Fibroblast of the aortic adventitia (primary cell): ENCODE data around the gene MAP3K12. TPM values are rescaled to one million over a fixed set of nuclear protein-coding genes. Genes with fewer than 3 reads are reported as not detected.

Experiments used
- DNase-seq: peaks from one replicate; pipeline ENCODE4 v3.0.0-alpha.2; 2010; ENCODE audit warnings: low read depth
- H3K4me3 ChIP-seq: 2 replicates; pipeline ENCODE4 v1.5.1; 2011; ENCODE audit warnings: low read depth, mild to moderate bottlenecking, control low read depth, low read length, moderate library complexity
- total RNA-seq: library from RNA; depleted of rRNA; stranded (reverse); fragments of >200 nt; gene quantifications from 2 replicates; pipeline ENCODE4 v1.2.3, GENCODE V29; 2012; ENCODE audit warnings: low replicate concordance
- TF ChIP-seq, protein P1 (sequence below): IDR thresholded peaks from 2 replicates; pipeline ENCODE4 v1.5.1; 2011; ENCODE audit warnings: mild to moderate bottlenecking, low read length, control low read depth, inconsistent platforms; ENCODE audit not compliant: insufficient read depth

MAP3K12 gene
- total RNA-seq, 1 donor = 32.1 TPM

DNA sequence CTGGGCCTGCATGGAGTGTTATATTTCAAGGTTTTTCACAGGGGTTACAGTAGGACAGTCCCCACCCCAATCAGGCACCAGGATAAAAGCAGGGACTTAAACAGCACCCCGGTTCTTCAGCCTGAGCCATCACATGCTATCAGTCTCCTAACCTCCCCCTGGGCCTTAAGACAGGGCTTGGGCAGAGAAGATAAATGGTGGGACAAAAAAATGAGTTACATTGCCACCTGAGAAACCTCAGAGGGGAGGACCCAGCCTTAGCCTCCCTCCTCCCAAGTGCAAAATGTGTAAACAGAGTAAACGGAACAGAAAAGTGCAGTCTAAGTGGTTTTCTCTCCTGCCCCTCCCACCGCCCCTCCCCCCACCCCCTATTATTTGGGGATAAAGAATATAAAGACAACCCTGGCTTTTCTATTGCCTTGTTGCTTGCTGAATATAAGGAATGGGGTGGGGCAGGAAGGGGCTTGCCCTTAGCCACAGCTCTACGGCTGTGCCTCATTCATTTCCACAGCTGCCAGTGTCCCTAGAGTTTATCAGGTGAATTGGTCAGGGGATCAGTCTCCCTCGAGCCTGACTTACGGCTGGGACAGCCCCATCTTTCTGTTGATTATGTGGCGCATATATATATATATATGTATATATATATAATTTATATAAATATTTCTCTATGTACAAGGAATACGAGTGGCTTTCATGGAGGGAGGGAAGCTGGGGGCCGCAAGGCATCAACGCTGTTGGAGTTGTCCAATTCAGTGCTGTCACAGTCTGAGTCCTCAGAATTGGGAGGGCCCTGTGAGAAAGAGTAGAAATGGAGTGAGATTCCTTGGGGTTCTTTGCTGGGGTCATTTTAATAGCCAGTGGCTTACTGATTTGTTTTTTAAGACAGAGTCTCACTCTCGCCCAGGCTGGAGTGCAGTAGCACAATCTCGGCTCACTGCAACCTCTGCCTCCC is 18.5 kb downstream of the MAP3K12 start:
- DNase-seq = no peak
- H3K4me3 ChIP-seq = no peak overlapping the region
- TF ChIP-seq, protein P1, sequence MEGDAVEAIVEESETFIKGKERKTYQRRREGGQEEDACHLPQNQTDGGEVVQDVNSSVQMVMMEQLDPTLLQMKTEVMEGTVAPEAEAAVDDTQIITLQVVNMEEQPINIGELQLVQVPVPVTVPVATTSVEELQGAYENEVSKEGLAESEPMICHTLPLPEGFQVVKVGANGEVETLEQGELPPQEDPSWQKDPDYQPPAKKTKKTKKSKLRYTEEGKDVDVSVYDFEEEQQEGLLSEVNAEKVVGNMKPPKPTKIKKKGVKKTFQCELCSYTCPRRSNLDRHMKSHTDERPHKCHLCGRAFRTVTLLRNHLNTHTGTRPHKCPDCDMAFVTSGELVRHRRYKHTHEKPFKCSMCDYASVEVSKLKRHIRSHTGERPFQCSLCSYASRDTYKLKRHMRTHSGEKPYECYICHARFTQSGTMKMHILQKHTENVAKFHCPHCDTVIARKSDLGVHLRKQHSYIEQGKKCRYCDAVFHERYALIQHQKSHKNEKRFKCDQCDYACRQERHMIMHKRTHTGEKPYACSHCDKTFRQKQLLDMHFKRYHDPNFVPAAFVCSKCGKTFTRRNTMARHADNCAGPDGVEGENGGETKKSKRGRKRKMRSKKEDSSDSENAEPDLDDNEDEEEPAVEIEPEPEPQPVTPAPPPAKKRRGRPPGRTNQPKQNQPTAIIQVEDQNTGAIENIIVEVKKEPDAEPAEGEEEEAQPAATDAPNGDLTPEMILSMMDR = no peak

DNA sequence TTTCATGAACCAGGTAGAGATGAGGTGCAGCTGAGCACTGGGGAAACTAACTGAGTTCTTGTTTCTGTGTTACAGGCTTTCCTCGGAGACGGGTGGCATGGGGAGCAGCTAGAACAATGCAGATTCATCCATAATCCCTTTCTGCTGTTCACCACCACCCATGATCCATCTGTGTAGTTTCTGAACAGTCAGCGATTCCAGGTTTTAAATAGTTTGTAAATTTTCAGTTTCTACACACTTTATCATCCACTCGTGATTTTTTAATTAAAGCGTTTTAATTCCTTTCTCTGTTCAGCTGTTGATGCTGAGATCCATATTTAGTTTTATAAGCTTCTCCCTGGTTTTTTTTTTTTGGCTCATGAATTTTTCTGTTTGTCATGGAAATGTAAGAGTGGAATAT is 19.9 kb downstream of the MAP3K12 start:
- no peak overlapping the region for H3K4me3 ChIP-seq
- DNase-seq = no peak
- TF ChIP-seq, protein P1 = no peak

DNA sequence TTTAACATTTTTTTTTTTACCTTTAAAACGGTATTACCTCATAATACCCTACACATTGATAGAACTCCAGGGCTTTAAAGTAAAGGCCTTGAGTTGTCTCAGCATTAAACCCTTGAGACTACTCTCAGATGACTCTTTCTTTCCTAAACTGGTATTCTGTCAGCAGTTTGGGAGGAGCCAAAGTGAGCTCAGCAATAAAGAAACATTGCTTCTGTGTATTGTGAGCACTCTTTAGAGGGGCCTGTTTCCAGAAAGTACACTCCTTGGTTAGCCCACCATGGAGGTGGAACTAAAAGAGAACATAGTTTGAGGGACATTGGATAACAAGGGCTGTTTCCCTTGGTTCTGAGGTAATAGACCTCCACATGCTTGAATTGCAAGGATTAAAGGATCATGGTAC is 20.4 kb downstream of the MAP3K12 start:
- TF ChIP-seq, protein P1 = no peak
- DNase-seq = peak; percentile 34
- H3K4me3 ChIP-seq = no peak overlapping the region

DNA sequence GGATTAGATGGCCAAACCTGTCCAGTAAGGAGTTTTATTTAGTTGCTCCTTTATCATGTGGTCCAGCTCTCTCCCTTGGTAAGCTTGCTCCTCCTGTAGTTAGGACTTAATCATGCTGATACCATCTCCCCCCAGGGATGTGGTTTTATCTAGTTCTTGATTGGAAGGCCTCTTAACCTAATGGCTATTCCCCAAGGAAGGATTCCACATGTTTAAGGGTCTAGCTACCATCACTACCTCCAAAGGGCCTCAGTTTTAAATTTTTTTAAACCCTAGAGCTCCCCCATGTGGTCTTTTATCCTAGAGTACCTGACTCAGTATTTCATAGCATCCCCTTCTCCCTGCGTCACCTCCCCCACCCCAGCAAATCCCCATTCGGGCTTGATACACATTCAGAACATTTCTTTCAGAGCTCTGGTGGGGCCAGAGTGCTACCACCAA is 22.5 kb downstream of the MAP3K12 start:
- TF ChIP-seq, protein P1 = peak; percentile 19
- peak; percentile 51 for DNase-seq
- no peak overlapping the region for H3K4me3 ChIP-seq

DNA sequence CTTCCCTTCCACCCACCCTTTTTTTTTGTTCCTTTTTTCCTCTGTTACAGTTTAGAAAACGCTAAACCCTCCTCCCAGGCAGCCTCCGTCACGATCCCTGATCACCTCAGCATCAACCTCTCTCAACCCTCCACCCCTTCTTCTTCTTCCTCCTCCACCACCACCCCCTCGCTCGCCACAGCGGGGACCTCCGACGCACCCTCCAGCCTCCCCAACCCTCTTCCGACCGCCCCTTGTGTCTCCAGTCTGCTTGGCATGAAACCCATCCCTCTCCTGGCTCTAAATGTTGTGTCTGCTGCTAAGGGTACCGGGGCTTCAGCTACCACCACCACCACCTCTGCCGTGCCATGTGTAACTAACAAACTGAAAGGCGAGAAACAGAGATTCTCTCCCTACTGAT is 24.4 kb downstream of the MAP3K12 start:
- no peak for DNase-seq
- H3K4me3 ChIP-seq = no peak overlapping the region
- TF ChIP-seq, protein P1 = no peak

DNA sequence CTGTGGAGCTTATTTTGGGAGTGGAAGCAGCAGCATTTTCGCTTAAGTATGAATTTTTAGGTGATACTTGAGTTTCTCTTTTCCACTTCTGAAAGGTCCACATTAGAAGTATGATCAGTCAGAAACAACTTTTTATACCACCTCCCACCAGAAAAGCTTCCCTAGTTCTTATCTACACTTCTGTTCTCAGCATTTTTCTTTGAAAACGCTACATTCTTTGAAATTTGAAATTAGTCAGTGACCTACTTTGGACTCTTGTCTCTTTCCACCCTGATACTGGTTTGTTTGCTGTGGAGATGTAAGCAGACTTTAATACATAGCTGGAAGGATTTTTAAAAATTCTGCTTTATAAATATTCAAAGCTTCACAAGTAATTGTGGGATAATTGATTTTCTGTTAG is 25.2 kb downstream of the MAP3K12 start:
- no peak overlapping the region for H3K4me3 ChIP-seq
- no peak for DNase-seq
- TF ChIP-seq, protein P1 = no peak
